GM19193 (cell line): ENCODE results near the gene SCGB1C1.
A peak's percentile ranks its signal among the peaks of the same experiment; 100 is the strongest.

Source experiments
- POLR2A ChIP-seq: IDR thresholded peaks from 4 replicates; pipeline ENCODE4 v1.6.1; 2011; ENCODE audit not compliant: insufficient read depth, insufficient read length; ENCODE audit errors: extremely low read depth

Gene SCGB1C1

DNA sequence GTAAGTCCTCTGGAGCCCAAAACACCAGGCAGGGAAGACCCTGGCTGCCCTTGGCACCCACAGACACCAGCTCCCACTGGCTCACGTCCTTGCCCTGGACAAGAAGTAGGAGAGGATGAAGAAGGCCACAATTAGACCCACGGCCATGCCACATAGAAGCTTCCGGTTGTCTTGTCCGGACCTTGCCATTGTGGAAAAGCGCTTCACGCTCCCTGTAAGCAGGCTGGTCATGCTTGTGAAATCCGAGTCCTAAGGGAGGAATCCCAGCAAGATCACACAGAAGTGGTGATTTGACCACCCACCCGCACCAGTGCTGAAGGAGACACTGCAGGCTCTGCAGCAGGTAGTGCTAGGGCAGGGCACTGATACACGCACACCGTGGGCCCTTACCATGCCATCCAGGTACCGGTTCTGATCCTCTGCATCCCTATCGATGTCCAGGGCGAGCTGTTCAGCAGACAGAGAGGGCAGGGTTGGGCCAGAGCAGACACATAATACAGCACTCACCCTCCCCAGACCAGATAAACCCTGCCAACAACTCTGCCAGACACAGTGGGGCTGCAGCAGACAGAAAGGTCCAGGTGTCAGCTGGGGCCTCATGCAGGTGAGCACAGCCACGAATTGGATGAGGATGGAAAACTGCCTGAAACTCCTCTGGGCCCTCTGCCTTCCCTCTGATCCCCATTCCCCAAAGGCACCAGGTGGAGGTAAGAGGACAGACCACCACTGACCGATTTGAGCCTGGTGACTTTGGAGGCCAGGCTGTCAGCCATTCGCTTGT is 12.5 kb downstream of the SCGB1C1 start:
- no peak for TF ChIP-seq POLR2A

DNA sequence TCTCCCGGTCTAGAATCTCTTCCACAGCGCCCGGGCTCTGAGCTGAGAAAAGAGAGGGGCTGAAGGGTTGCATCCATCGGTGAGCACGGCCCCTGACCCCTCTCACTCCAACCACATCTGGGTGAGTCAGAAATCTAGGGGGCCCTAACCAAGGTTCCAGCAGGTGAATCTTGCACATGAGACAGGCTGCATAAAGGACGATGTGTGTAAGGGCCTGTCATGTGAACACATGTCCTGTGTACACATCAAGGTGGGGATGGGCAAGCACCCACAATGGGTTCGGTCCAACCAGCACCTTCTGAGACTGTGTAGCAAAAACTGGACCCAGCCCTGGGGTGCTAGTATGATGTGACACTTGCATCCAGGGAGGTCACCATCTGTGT is 13.1 kb downstream of the SCGB1C1 start:
- TF ChIP-seq POLR2A, result no peak

DNA sequence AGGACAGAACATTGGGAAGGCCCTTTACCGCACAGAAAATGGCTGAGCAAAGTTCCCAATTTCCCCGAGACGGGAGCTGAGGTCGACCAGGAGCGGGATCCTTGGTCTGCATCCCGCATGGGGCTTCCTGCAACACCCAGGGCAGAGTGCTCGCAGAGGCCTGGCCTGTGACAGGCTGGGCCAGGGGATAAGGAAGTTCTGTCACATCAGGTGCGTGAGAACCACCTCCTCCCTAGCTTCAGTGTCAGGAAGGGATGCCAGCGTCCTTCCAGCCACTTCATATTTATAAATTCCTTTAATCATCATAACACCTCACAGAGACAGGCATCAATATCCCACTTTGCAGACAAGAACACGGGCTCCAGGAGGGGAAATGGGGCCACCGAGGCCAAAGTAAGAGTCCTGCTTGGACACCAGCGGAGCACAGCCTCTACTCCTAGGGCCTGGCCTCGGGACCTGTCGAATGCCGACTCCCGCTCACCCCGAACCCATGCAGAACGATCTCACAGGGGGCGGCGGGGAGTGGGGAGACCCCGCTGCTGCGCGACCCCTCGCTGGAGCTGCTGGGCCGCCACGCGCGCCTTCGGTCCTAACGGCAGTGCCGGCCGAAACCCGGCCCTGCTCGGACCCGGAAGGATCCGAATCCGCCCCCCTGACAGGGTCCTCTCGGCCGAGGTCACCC is 13.8 kb downstream of the SCGB1C1 start:
- TF ChIP-seq POLR2A, result no peak

DNA sequence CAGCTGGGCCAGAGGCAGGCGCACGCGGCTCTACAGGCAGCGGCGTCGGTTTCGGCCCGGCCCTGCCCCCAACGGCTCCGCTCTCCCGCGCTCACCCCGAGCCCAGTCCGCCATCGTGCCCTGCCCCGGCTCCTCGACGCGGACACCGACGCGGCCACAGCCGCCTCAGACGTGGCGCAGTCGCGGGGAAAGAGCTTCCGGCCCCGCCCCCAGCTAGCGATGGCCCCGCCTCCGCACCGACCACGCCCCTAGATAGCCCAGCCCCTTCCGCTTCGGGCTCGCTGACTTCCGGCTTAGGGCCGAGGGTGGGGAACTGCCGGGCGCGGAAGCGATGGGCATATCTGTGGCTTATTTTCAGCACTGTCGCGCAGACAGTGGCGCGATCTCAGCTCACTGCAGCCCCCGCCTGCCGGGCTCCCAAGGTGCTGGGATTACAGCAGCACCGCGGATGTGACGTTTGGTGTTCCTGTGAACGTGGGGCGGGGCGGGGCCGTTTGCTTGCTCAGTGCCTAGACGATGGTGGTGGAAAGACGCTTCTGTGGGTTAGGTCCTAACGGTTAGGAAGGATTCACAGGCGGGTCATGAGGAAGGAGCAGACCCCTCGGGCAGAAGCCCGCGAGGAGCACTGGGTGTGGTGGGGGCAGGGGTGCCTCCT is 14.5 kb downstream of the SCGB1C1 start, which contains the start of the genes BET1L and RIC8A:
Gene BET1L, minus strand, starts transcription at position 192 of the 655 bp plus-strand sequence. Its CDS starts 78 bp downstream, at position 114.
Gene RIC8A, plus strand, starts transcription at position 501 of the 655 bp plus-strand sequence. CDS start 1,147 bp downstream, outside the sequence.
- TF ChIP-seq POLR2A, result peak; percentile 96

DNA sequence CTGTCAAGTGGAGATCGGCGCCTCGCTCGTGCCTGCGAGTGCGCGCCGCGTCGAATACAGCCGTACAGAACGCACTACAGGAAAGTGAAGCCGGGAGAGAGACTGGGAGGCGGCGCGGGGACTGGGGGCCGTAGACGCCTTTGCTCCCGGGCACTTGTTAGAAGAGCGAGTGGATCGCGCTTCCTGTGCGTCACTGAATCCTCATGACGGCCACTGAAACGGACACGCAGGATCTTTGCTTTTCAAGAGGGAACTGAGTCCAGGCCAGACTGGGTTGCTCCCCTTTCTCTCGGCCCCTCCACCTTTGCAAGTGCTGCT is 14.9 kb downstream of the SCGB1C1 start:
- no peak for TF ChIP-seq POLR2A

DNA sequence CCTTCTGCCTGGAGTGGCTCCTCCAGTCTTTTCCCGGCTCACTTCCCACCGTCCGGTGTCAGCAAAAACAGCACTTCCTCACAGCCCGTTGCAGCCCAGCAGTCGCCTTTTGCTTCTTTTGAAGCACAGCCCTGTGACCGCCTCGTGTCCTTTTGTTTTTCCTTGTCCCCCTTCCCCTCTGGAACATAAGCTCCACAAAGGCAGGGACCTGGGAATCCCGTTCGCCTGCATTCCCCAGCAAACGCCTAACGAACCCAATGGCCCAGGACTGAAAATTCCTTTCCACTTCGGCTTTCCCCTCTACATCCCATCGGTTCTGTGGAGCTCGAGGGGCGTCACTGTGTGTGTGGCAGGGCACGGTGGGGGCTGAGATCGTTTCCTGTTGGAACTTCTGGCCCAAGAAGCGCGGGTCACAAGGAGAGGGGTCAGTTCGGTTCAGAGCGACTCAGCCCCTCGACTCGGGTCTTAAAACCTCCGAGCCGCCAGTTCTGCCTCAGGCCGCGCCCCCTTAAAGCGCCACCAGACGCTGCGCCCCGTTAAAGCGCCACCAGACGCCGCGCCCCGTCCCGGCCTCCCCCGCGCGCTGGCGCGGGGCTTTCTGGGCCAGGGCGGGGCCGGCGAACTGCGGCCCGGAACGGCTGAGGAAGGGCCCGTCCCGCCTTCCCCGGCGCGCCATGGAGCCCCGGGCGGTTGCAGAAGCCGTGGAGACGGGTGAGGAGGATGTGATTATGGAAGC is 15.5 kb downstream of the SCGB1C1 start:
- TF ChIP-seq POLR2A, result peak; percentile 77

DNA sequence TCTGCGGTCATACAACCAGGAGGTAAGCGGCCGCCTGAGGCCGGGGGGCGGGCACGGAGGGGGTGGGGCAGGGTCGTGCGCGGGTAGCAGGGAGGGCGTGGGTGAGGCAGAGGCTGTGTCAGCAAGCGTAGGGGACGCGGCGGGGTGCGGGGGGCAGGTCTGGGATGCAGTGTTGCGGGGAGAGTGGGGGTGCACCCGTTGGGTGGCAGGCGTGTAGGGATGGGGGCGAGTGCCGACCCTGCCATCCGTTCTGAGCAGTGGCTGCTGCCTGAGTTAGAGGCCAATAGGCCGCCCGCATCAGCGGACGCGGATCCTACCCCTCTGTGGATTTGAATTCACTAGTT is 16.0 kb downstream of the SCGB1C1 start:
- no peak for TF ChIP-seq POLR2A

DNA sequence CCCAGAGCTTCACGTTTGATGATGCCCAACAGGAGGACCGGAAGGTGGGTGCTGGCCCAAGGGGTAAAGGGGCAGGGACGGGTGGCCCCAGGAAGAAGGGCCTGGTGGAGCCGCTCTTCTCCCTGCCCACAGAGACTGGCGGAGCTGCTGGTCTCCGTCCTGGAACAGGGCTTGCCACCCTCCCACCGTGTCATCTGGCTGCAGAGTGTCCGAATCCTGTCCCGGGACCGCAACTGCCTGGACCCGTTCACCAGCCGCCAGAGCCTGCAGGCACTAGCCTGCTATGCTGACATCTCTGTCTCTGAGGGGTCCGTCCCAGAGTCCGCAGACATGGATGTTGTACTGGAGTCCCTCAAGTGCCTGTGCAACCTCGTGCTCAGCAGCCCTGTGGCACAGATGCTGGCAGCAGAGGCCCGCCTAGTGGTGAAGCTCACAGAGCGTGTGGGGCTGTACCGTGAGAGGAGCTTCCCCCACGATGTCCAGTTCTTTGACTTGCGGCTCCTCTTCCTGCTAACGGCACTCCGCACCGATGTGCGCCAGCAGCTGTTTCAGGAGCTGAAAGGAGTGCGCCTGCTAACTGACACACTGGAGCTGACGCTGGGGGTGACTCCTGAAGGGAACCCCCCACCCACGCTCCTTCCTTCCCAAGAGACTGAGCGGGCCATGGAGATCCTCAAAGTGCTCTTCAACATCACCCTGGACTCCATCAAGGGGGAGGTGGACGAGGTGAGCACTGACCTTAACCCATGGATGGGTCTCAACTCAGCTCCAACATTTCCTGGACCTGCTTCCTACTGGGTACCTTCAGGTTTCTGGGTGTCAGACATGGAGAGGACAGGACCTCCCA is 16.6 kb downstream of the SCGB1C1 start:
- no peak for TF ChIP-seq POLR2A

DNA sequence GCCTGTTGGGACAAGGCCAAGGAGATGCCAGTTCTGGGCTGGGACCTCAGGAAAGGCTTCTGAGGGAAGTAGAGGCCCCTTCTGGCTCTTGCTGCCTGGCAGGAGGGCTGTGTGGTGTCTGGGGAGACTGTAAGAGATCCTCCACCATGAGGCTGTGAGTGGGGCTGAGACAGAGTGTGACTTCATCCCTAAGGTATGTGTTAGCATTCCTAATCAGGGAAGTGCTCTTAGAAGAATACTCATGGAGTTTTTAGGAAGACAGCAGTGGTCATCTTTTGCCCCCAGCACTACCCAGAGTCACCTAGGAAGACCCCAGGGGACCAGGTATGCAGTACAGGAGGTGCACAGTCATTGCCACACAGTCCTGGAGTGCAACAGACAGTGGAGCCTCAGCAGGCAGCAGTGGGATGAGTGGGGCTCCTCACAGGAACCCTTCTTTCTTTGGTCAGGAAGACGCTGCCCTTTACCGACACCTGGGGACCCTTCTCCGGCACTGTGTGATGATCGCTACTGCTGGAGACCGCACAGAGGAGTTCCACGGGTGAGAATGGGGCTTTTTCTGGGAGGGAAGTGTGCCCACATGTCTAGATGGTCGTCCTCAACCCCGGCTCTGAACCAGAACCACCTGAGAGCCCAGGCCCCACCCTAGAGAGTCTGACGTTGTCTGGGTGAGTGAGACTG is 17.4 kb downstream of the SCGB1C1 start:
- no peak for TF ChIP-seq POLR2A

DNA sequence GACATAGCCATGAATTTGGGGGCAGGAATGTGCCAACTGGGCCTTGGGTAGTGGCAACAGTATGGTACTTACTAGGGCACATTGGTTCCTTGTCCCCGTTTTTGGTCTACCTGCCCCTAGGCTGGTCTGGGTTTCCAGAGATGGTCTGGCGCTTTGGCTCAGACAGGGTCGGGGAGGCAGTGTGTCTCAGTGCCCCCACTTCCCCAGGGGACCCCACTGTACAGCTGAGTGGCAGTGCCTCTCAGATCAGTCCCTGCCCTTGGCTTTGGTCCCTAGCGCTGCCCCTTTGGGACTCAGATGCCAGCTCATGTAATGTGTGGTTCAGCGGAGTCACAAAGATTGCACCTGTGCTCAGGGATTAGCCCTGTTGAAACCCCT is 17.9 kb downstream of the SCGB1C1 start:
- no peak for TF ChIP-seq POLR2A

DNA sequence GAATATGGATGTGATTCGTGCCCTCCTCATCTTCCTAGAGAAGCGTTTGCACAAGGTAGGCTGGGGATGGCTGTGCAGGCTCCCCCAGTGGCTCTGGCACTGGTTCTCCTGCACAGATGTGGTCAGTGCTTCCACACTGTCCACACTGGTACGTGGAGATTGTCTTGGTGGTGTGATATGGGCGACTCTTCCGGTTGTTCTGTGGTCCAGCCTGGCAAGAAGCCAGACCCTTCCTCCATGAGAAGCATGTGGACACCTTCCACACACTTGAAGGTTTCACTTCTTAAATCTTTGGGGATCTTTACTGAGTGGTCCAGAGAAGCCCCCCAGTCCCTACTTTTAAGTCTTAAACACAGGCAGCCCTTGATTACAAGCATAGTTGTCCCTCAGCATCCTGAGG is 18.4 kb downstream of the SCGB1C1 start:
- no peak for TF ChIP-seq POLR2A

DNA sequence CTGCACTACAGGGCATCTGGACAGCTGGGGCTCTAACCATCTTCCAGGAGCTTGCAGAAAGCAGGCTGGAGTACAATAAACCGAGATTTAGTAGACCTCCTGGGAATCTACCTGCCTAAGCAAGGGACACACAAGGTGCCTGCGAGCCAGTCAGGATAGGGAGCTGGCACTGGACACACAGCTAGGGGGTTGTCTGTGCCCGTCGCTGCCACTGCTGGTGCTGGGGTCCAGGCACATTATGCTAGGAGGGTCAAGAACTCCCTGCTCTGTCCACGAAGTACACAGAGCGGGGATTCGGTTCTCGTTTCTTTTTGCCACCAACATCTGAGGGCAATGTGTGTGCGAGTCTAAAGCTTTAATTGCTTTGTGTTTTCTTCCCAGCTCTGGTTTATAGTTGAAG is 18.9 kb downstream of the SCGB1C1 start:
- TF ChIP-seq POLR2A, result no peak

DNA sequence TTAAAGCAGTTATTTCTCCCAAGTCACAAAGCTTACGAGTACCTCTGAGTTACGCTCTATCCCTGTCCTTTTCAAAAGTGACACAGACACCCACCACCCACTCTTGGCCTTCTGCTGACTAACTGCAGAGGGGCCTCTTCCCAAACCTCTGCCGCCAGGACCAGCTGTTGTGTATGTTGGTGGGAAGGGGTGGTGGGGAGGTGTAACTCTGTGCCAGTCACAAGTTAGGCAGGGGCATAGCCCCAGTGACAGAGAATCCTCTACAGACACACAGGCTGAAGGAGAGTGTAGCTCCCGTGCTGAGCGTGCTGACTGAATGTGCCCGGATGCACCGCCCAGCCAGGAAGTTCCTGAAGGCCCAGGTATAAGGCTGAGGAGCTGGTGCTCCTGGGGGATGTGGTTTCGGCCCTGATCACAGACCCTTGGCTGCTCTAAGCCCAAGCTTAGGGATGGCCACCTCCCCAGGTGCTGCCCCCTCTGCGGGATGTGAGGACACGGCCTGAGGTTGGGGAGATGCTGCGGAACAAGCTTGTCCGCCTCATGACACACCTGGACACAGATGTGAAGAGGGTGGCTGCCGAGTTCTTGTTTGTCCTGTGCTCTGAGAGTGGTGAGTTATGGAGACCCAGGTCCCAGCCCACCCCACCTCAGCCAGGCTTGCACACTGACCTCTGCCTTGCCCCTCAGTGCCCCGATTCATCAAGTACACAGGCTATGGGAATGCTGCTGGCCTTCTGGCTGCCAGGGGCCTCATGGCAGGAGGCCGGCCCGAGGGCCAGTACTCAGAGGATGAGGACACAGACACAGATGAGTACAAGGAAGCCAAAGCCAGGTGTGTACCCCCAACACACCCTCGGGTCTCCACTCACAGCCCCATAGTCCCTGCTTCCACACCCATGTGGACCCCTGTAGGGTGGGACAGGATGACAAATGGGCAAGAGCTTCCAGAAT is 19.5 kb downstream of the SCGB1C1 start:
- no peak for TF ChIP-seq POLR2A
